SU-DHL-6 (cell line): ENCODE results near the gene BCAS3.

Source experiments
- EZH2phosphoT487 ChIP-seq: fragments of 200-600 bp; sonication (generic), shearing (Covaris generic); conservative IDR thresholded peaks from 2 replicates; pipeline ENCODE4 v1.6.1; 2018; ENCODE audit warnings: mild to moderate bottlenecking, antibody characterized with exemption, low read length, moderate library complexity, mixed read lengths
- TF ChIP-seq, protein P1 (sequence below): fragments of 200-600 bp; sonication (generic); IDR thresholded peaks from one replicate; pipeline ENCODE4 v1.5.1; 2017; ENCODE audit warnings: antibody characterized with exemption, mild to moderate bottlenecking, low read length, moderate library complexity; ENCODE audit not compliant: insufficient read depth, poor library complexity, severe bottlenecking

DNA sequence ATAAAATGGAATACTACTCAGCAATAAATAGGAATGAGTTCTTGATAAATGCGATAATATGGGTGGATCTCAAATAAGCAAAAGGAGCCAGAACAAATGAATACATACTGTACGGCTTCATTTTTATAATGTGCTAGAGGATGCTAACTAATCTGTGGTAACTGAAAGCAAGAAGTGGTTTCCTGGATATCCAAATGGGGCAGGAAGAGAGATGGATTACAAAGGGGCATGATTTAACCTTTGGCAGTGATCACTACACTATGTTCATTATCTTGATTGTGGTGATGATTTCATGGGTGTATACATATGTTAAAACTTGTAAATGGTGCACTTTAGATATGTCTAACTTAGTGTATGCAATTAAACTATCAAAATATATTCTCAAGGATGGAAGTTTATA lies 499.7 kb downstream of the BCAS3 start:
- TF ChIP-seq, protein P1, sequence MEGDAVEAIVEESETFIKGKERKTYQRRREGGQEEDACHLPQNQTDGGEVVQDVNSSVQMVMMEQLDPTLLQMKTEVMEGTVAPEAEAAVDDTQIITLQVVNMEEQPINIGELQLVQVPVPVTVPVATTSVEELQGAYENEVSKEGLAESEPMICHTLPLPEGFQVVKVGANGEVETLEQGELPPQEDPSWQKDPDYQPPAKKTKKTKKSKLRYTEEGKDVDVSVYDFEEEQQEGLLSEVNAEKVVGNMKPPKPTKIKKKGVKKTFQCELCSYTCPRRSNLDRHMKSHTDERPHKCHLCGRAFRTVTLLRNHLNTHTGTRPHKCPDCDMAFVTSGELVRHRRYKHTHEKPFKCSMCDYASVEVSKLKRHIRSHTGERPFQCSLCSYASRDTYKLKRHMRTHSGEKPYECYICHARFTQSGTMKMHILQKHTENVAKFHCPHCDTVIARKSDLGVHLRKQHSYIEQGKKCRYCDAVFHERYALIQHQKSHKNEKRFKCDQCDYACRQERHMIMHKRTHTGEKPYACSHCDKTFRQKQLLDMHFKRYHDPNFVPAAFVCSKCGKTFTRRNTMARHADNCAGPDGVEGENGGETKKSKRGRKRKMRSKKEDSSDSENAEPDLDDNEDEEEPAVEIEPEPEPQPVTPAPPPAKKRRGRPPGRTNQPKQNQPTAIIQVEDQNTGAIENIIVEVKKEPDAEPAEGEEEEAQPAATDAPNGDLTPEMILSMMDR, result no peak
- no peak for TF ChIP-seq EZH2phosphoT487
